Endothelial cell of umbilical vein (primary cell): ENCODE data around the gene RAPGEF3.

ENCODE experiments used
- EZH2 ChIP-seq: IDR thresholded peaks from 2 replicates; pipeline ENCODE4 v1.6.1; 2012; ENCODE audit warnings: borderline replicate concordance, low read depth, mild to moderate bottlenecking, moderate library complexity, low read length, inconsistent platforms; ENCODE audit not compliant: severe bottlenecking
- POLR2A ChIP-seq: IDR thresholded peaks from 2 replicates; pipeline ENCODE4 v1.6.1; 2012; ENCODE audit warnings: low read depth, mild to moderate bottlenecking, control low read depth, low read length
- POLR2AphosphoS5 ChIP-seq: IDR thresholded peaks from 2 replicates; pipeline ENCODE4 v1.6.1; 2012; ENCODE audit warnings: low read depth, mild to moderate bottlenecking, control low read depth, low read length, moderate library complexity; ENCODE audit not compliant: insufficient read depth
- TF ChIP-seq, protein P1 (sequence below), 2 donors: IDR thresholded peaks; 1 replicate in 1 of 2; 2 replicates in 1 of 2; pipeline ENCODE4 v1.5.1; 2011; ENCODE audit warnings: low read length in 2 of 2, mild to moderate bottlenecking in 2 of 2, moderate library complexity in 2 of 2, control low read depth in 1 of 2, inconsistent platforms in 1 of 2, low read depth in 1 of 2; ENCODE audit not compliant: insufficient read depth in 1 of 2; ENCODE audit errors: extremely low read depth in 1 of 2
- TF ChIP-seq, protein P2 (sequence below): IDR thresholded peaks from 2 replicates; pipeline ENCODE4 v1.6.1; 2011; ENCODE audit not compliant: insufficient read depth, insufficient read length

DNA sequence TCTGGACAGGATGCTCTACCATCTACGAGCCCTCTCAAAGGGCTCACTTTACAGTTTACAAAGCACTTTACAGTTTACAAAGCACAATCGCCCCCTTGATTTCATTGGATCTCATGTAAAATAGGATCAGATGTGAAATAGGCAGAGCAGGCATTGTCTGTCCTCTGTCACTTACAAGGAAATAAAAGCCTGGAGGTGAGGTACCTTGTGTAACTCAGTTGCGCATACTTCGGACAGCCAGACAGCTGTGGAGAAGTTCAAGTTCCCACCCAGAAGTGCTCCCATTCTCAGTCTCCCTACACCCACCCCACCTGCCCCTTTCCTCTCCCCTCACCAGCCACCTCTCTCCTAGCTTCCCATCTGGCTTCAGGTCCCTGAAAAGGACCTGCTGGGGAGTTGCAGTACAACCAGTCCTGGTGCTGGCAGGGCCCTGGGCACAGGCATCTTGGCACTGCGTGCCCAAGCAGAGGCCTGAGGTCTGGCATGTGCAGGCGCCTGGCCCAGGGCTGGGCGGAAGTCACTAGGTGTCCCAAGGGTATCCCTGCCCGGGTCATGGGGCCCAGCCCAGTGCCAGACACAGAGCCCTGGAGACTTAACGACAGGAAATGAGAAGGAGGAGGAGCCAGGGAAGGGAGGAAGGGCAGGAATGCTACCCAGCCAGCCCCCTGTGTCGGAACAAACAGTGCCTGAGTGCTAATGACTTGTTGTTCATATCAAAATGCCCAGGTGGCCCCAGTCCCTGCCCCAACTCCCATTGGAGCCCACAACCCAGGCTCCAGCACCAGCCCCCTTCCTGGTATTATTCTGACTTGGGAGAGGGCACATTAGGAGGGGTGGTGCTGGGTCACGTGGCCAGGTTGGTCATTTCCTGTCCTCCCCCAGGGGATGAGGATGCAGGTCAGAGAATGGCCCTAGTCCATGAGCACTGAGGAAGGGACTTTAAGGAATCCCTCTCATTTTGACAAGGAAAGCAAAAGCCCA, 5.4 kb downstream of the RAPGEF3 start:
- TF ChIP-seq, protein P1, sequence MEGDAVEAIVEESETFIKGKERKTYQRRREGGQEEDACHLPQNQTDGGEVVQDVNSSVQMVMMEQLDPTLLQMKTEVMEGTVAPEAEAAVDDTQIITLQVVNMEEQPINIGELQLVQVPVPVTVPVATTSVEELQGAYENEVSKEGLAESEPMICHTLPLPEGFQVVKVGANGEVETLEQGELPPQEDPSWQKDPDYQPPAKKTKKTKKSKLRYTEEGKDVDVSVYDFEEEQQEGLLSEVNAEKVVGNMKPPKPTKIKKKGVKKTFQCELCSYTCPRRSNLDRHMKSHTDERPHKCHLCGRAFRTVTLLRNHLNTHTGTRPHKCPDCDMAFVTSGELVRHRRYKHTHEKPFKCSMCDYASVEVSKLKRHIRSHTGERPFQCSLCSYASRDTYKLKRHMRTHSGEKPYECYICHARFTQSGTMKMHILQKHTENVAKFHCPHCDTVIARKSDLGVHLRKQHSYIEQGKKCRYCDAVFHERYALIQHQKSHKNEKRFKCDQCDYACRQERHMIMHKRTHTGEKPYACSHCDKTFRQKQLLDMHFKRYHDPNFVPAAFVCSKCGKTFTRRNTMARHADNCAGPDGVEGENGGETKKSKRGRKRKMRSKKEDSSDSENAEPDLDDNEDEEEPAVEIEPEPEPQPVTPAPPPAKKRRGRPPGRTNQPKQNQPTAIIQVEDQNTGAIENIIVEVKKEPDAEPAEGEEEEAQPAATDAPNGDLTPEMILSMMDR (IDR thresholded peaks at IDR 0.05; ENCODE audit: extremely low read depth in 1 of 2, insufficient read depth in 1 of 2, low read depth in 1 of 2, low read length in 2 of 2) = no peak
- TF ChIP-seq POLR2AphosphoS5 (peak; percentile 63), POLR2A (no peak), EZH2 (no peak)
- TF ChIP-seq, protein P2, sequence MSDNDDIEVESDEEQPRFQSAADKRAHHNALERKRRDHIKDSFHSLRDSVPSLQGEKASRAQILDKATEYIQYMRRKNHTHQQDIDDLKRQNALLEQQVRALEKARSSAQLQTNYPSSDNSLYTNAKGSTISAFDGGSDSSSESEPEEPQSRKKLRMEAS = peak; percentile 86
